Astrocyte (in vitro differentiated cells and primary cell): ENCODE data around the gene HKDC1. TPM values are rescaled to one million over a fixed set of nuclear protein-coding genes. Genes with fewer than 3 reads are reported as not detected.

ENCODE experiments used
- DNase-seq: peaks from one replicate; pipeline ENCODE4 v3.0.0-alpha.2; 2010; ENCODE audit warnings: low read depth
- FAIRE-seq: peaks from 2 replicates; lab custom pipeline; 2011; peaks lifted over from hg19 to GRCh38; lab: Jason Lieb, UNC
- H2AFZ ChIP-seq: 2 replicates; pipeline ENCODE4 v1.6.0; 2012; ENCODE audit warnings: low read depth, low read length, inconsistent platforms
- H3K27ac ChIP-seq: 2 replicates; pipeline ENCODE4 v1.5.1; 2011; ENCODE audit warnings: low read depth, low read length, inconsistent platforms
- H3K27me3 ChIP-seq: 2 replicates; pipeline ENCODE4 v1.6.0; 2011; ENCODE audit warnings: low read length, inconsistent platforms; ENCODE audit not compliant: insufficient read depth
- H3K36me3 ChIP-seq: 2 replicates; pipeline ENCODE4 v1.5.1; 2011; ENCODE audit warnings: low read length, inconsistent platforms; ENCODE audit not compliant: insufficient read depth
- H3K4me1 ChIP-seq: 2 replicates; pipeline ENCODE4 v1.5.1; 2011; ENCODE audit warnings: low read length, inconsistent platforms; ENCODE audit not compliant: insufficient read depth
- H3K4me2 ChIP-seq: 2 replicates; pipeline ENCODE4 v1.6.0; 2012; ENCODE audit warnings: low read length, inconsistent platforms
- H3K4me3 ChIP-seq: 2 replicates; pipeline ENCODE4 v1.5.1; 2011; ENCODE audit warnings: low read depth, mild to moderate bottlenecking, low read length, inconsistent platforms; ENCODE audit not compliant: insufficient read depth
- H3K79me2 ChIP-seq: 2 replicates; pipeline ENCODE4 v1.6.0; 2012; ENCODE audit warnings: mild to moderate bottlenecking, low read length, inconsistent platforms; ENCODE audit not compliant: insufficient read depth
- H3K9ac ChIP-seq: 2 replicates; pipeline ENCODE4 v1.6.0; 2012; ENCODE audit warnings: mild to moderate bottlenecking, low read length, inconsistent platforms
- H3K9me3 ChIP-seq: 2 replicates; pipeline ENCODE4 v1.5.1; 2012; ENCODE audit warnings: low read depth, mild to moderate bottlenecking, low read length, inconsistent platforms; ENCODE audit not compliant: insufficient read depth
- H4K20me1 ChIP-seq: 2 replicates; pipeline ENCODE4 v1.6.0; 2012; ENCODE audit warnings: low read length, inconsistent platforms; ENCODE audit not compliant: insufficient read depth
- H3K27ac Mint-ChIP-seq: one replicate; pipeline ENCODE4 v1.8.0; 2021; ENCODE audit warnings: mild to moderate bottlenecking, mixed read lengths; ENCODE audit not compliant: unreplicated experiment
- H3K27me3 Mint-ChIP-seq: one replicate; pipeline ENCODE4 v1.8.0; 2021; ENCODE audit warnings: low read depth, mixed read lengths; ENCODE audit not compliant: unreplicated experiment
- H3K36me3 Mint-ChIP-seq: one replicate; pipeline ENCODE4 v1.8.0; 2021; ENCODE audit warnings: low read depth, mixed read lengths; ENCODE audit not compliant: unreplicated experiment
- H3K4me1 Mint-ChIP-seq: one replicate; pipeline ENCODE4 v1.8.0; 2021; ENCODE audit warnings: low read depth, mixed read lengths; ENCODE audit not compliant: unreplicated experiment
- H3K4me3 Mint-ChIP-seq: one replicate; pipeline ENCODE4 v1.8.0; 2021; ENCODE audit warnings: mild to moderate bottlenecking, moderate library complexity, mixed read lengths; ENCODE audit not compliant: unreplicated experiment
- H3K9me3 Mint-ChIP-seq: one replicate; pipeline ENCODE4 v1.8.0; 2021; ENCODE audit warnings: mild to moderate bottlenecking, mixed read lengths; ENCODE audit not compliant: unreplicated experiment
- EZH2 ChIP-seq: IDR thresholded peaks from 2 replicates; pipeline ENCODE4 v1.6.1; 2012; ENCODE audit warnings: mild to moderate bottlenecking, low read length, inconsistent platforms; ENCODE audit not compliant: insufficient read depth
- total RNA-seq: library from RNA; stranded (reverse); gene quantifications from 2 replicates; pipeline ENCODE4 v1.2.1, GENCODE V29; 2021
- TF ChIP-seq, protein P1 (sequence below): IDR thresholded peaks from 2 replicates; pipeline ENCODE4 v1.5.1; 2011; ENCODE audit warnings: low read depth, mild to moderate bottlenecking, inconsistent platforms, low read length, moderate library complexity; ENCODE audit not compliant: insufficient read depth

HKDC1 gene
- total RNA-seq, 1 donor from 2014 or later = 4.2 TPM

DNA sequence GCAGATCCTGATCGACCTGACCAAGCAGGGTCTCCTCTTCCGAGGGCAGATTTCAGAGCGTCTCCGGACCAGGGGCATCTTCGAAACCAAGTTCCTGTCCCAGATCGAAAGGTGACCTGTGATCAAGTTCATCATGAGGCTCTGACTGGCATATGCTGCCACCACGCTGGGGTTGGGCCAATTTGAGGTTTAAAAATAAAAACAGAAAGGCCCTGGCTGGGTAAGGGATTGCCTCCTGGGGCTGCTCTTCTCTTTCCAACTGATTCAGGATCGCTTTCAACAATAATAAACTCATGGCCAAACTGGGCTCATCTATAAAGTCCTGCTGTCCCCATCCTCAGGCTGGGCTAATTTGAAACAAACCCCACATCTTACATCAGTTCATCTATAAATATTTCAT lies 41.1 kb downstream of the HKDC1 start:
- no peak for FAIRE-seq
- H3K9me3 ChIP-seq = no peaks in the 10 kb centered on the region
- Mint-ChIP-seq H3K9me3 (peaks cover 2% of the 10 kb centered on the region), H3K36me3 (peaks cover 11% of the 10 kb centered on the region), H3K27ac (no peak overlapping the region), H3K4me1 (no peaks in the 10 kb centered on the region), H3K27me3 (peaks cover 42% of the 10 kb centered on the region), H3K4me3 (no peak overlapping the region)
- no peaks in the 10 kb centered on the region for H3K79me2 ChIP-seq
- no peaks in the 10 kb centered on the region for H3K36me3 ChIP-seq
- H4K20me1 ChIP-seq = no peaks in the 10 kb centered on the region
- H3K4me2 ChIP-seq = no peak overlapping the region
- H3K4me3 ChIP-seq = no peak overlapping the region
- TF ChIP-seq EZH2 = no peak
- TF ChIP-seq, protein P1, sequence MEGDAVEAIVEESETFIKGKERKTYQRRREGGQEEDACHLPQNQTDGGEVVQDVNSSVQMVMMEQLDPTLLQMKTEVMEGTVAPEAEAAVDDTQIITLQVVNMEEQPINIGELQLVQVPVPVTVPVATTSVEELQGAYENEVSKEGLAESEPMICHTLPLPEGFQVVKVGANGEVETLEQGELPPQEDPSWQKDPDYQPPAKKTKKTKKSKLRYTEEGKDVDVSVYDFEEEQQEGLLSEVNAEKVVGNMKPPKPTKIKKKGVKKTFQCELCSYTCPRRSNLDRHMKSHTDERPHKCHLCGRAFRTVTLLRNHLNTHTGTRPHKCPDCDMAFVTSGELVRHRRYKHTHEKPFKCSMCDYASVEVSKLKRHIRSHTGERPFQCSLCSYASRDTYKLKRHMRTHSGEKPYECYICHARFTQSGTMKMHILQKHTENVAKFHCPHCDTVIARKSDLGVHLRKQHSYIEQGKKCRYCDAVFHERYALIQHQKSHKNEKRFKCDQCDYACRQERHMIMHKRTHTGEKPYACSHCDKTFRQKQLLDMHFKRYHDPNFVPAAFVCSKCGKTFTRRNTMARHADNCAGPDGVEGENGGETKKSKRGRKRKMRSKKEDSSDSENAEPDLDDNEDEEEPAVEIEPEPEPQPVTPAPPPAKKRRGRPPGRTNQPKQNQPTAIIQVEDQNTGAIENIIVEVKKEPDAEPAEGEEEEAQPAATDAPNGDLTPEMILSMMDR = no peak
- H3K9ac ChIP-seq = no peak overlapping the region
- H3K27ac ChIP-seq = no peak overlapping the region
- peaks cover 17% of the 10 kb centered on the region for H3K27me3 ChIP-seq
- H3K4me1 ChIP-seq = no peaks in the 10 kb centered on the region
- H2AFZ ChIP-seq = no peak overlapping the region
- DNase-seq = no peak

DNA sequence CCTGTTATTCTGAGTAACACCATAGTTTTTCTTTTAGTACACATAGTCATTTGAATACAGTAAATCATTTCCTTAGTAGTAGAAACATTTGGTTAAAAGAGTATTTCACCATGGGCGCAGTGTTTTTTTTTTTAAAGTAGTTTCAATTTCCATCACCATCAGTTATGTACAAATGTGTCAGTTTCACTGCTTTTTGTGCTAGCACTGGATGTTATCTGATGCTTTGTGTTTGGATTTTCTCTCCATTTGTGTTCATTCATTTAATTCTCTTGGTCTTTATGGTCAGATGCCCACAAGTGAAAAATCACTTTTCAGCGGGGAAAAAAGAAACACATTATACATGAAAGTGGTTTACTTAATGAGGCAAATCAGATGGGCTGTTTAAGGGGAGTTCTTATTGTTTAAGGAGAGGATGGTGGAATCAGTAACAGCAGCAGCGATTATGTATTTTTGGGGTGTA lies 42.2 kb downstream of the HKDC1 start:
- FAIRE-seq (no peak), DNase-seq (no peak)
- no peak overlapping the region for H3K4me2 ChIP-seq
- no peak overlapping the region for H3K4me3 ChIP-seq
- H4K20me1 ChIP-seq = no peaks in the 10 kb centered on the region
- no peak for TF ChIP-seq EZH2
- TF ChIP-seq, protein P1 = no peak
- Mint-ChIP-seq H3K4me3 (no peak overlapping the region), H3K27ac (no peak overlapping the region), H3K27me3 (peaks cover 49% of the 10 kb centered on the region), H3K9me3 (peaks cover 2% of the 10 kb centered on the region), H3K4me1 (no peaks in the 10 kb centered on the region), H3K36me3 (peaks cover 13% of the 10 kb centered on the region)
- H3K36me3 ChIP-seq = no peaks in the 10 kb centered on the region
- no peak overlapping the region for H2AFZ ChIP-seq
- H3K79me2 ChIP-seq = no peaks in the 10 kb centered on the region
- no peak overlapping the region for H3K27ac ChIP-seq
- no peak overlapping the region for H3K9ac ChIP-seq
- no peaks in the 10 kb centered on the region for H3K4me1 ChIP-seq
- H3K9me3 ChIP-seq = no peaks in the 10 kb centered on the region
- peaks cover 26% of the 10 kb centered on the region for H3K27me3 ChIP-seq

DNA sequence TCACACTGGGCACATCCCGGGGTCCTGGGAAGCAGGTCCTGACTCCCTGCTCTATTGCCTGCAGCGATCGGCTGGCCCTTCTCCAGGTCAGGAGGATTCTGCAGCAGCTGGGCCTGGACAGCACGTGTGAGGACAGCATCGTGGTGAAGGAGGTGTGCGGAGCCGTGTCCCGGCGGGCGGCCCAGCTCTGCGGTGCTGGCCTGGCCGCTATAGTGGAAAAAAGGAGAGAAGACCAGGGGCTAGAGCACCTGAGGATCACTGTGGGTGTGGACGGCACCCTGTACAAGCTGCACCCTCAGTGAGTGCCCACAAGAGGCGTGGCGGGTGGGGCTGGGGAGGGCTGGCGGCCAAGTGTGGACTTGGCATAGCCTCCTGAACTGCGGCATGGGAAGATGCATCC lies 45.4 kb downstream of the HKDC1 start:
- Mint-ChIP-seq H3K4me1 (peaks cover 5% of the 10 kb centered on the region), H3K9me3 (no peaks in the 10 kb centered on the region), H3K27ac (peak overlapping the region; percentile 9), H3K27me3 (peaks cover 39% of the 10 kb centered on the region), H3K4me3 (no peak overlapping the region), H3K36me3 (peaks cover 2% of the 10 kb centered on the region)
- DNase-seq = no peak
- Histone ChIP-seq H3K9me3 (no peaks in the 10 kb centered on the region), H3K4me2 (no peak overlapping the region), H3K9ac (no peak overlapping the region), H3K27ac (no peak overlapping the region), H2AFZ (no peak overlapping the region), H4K20me1 (no peaks in the 10 kb centered on the region), H3K79me2 (no peaks in the 10 kb centered on the region), H3K4me1 (no peaks in the 10 kb centered on the region), H3K27me3 (peaks cover 28% of the 10 kb centered on the region), H3K36me3 (no peaks in the 10 kb centered on the region), H3K4me3 (no peak overlapping the region)
- FAIRE-seq = no peak
- TF ChIP-seq, protein P1 = no peak
- no peak for TF ChIP-seq EZH2
